C4-2B (cell line): ENCODE measurements around the gene RXRA.

Experiments
- CTCF ChIP-seq: fragments of 450-650 bp; conservative IDR thresholded peaks from 2 replicates; pipeline ENCODE4 v1.5.1; 2017; ENCODE audit warnings: mild to moderate bottlenecking
- ZFX ChIP-seq: fragments of 450-650 bp; IDR thresholded peaks from 2 replicates; pipeline ENCODE4 v1.6.1; 2017

GRCh38 chr9:134481762-134482161 is 155.5 kb downstream of the RXRA start:
- no peak for TF ChIP-seq CTCF
- no peak for TF ChIP-seq ZFX
